Esophagus squamous epithelium (tissue), 4 donors: ENCODE results near the gene B3GALT4.

Experiments used
- POLR2A ChIP-seq, 4 donors: fragments of 450-650 bp; IDR thresholded peaks; one replicate each; pipeline ENCODE4 v1.6.1; 2017; ENCODE audit warnings: antibody characterized with exemption in 4 of 4, mild to moderate bottlenecking in 4 of 4, moderate library complexity in 3 of 4
- TF ChIP-seq, protein P1 (sequence below), 6 experiments: fragments of 450-650 bp in 4 of 6; fragments of 200-600 bp in 2 of 6; sonication (generic) in 2 of 6; IDR thresholded peaks; one replicate each; pipeline ENCODE4 v1.5.1; 2016 to 2019; ENCODE audit warnings: antibody characterized with exemption in 6 of 6, mild to moderate bottlenecking in 4 of 6, moderate library complexity in 4 of 6

DNA sequence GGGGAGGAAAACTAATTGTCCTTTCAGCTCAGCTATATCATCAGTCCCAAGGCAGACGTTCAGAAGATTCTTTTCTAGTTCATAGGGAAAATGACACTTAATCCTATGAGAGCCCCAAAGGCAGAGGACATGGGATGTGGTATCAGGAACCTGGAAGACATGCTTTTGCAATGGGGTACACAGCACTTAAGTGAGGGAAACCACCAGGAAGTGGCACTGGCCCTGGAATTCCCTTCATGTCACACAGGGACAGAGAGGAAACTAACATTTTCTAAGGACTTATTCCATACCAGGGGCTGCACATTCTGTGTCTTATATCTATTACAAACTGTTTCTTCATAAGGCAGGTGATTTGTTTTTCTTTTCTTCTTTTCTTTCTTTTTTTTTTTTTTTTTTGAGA, 33.4 kb upstream of the B3GALT4 start:
- TF ChIP-seq, protein P1, sequence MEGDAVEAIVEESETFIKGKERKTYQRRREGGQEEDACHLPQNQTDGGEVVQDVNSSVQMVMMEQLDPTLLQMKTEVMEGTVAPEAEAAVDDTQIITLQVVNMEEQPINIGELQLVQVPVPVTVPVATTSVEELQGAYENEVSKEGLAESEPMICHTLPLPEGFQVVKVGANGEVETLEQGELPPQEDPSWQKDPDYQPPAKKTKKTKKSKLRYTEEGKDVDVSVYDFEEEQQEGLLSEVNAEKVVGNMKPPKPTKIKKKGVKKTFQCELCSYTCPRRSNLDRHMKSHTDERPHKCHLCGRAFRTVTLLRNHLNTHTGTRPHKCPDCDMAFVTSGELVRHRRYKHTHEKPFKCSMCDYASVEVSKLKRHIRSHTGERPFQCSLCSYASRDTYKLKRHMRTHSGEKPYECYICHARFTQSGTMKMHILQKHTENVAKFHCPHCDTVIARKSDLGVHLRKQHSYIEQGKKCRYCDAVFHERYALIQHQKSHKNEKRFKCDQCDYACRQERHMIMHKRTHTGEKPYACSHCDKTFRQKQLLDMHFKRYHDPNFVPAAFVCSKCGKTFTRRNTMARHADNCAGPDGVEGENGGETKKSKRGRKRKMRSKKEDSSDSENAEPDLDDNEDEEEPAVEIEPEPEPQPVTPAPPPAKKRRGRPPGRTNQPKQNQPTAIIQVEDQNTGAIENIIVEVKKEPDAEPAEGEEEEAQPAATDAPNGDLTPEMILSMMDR (IDR thresholded peaks at IDR 0.05): no peak
- TF ChIP-seq POLR2A (IDR thresholded peaks at IDR 0.05): no peak
